Activated CD8-positive, alpha-beta memory T cell treated with anti-CD3 and anti-CD28 coated beads for 4 hours (primary cell): ENCODE results near the gene TNFSF12.

Source experiments
- DNase-seq, 2 donors: peaks; one replicate each; pipeline ENCODE4 v3.0.0-alpha.2; 2020; ENCODE audit warnings: low read depth in 2 of 2

The TNFSF12 gene

GRCh38 chr17:7569571-7569970 lies 20.7 kb downstream of the TNFSF12 start:
- DNase-seq = no peak

- no peak for DNase-seq
Observed at GRCh38 chr17:7570351-7570750, 21.5 kb downstream of the TNFSF12 start.

GRCh38 chr17:7572338-7572587 lies 23.4 kb downstream of the TNFSF12 start:
- no peak for DNase-seq

GRCh38 chr17:7572588-7573323 lies 23.9 kb downstream of the TNFSF12 start:
- DNase-seq = peak; percentile 97 to 100

GRCh38 chr17:7573324-7574080 lies 24.6 kb downstream of the TNFSF12 start:
- DNase-seq = peak; percentile 82 to 85

- no peak for DNase-seq
Observed at GRCh38 chr17:7574176-7574953, 25.5 kb downstream of the TNFSF12 start.

GRCh38 chr17:7575481-7575883 lies 26.6 kb downstream of the TNFSF12 start:
- DNase-seq = no peak

GRCh38 chr17:7575959-7576358 lies 27.1 kb downstream of the TNFSF12 start:
- DNase-seq = no peak

GRCh38 chr17:7576432-7576937 lies 27.6 kb downstream of the TNFSF12 start:
- DNase-seq = no peak

GRCh38 chr17:7577327-7578199 lies 28.7 kb downstream of the TNFSF12 start:
- DNase-seq = no peak

GRCh38 chr17:7579001-7579833 lies 30.4 kb downstream of the TNFSF12 start, which contains the start of gene CD68:
TSS of gene CD68 (plus strand) at chr17:7579638. CDS start at chr17:7579678, 40 bp downstream.
- peak; percentile 53 to 55 for DNase-seq

GRCh38 chr17:7579834-7580603 lies 31.2 kb downstream of the TNFSF12 start:
- no peak for DNase-seq

- DNase-seq = no peak
Observed at GRCh38 chr17:7580604-7581575, 32.0 kb downstream of the TNFSF12 start.

GRCh38 chr17:7582396-7583252 lies 33.8 kb downstream of the TNFSF12 start:
- no peak for DNase-seq

GRCh38 chr17:7583253-7584109 lies 34.6 kb downstream of the TNFSF12 start, which contains the start of gene MPDU1:
TSS of gene MPDU1 (plus strand) at chr17:7583852. CDS start at chr17:7583863, 11 bp downstream.
- DNase-seq = peak; percentile 90 to 91

- no peak for DNase-seq
Observed at GRCh38 chr17:7586673-7587419, 38.0 kb downstream of the TNFSF12 start.
